AG04450 (cell line): ENCODE data around the gene STX5. TPM values are rescaled to one million over a fixed set of nuclear protein-coding genes. Genes with fewer than 3 reads are reported as not detected.

Experiments used
- CTCF ChIA-PET: fragments of 300-600, 350-600 bp; formaldehyde crosslinking; extraction: SDS; loops from one replicate; lab custom pipeline; 2022; ENCODE audit warnings: antibody characterized with exemption, inconsistent platforms; lab: Charles Lee
- POLR2A ChIA-PET: fragments of 350-600 bp; formaldehyde crosslinking; extraction: SDS; loops from one replicate; lab custom pipeline; 2021; ENCODE audit warnings: antibody characterized with exemption, inconsistent platforms; lab: Yijun Ruan, JAX
- DNase-seq: peaks from one replicate; pipeline ENCODE4 v3.0.0-alpha.2; 2011; ENCODE audit warnings: low read depth, low spot score
- H3K27ac ChIP-seq: one replicate; pipeline ENCODE4 v1.5.1; 2012; ENCODE audit warnings: low read depth, low read length, control low read depth
- H3K27me3 ChIP-seq: one replicate; pipeline ENCODE4 v1.6.0; 2012; ENCODE audit warnings: low read length; ENCODE audit not compliant: control insufficient read depth, insufficient read depth
- H3K4me3 ChIP-seq: 2 replicates; pipeline ENCODE4 v1.5.1; 2011; ENCODE audit warnings: mild to moderate bottlenecking, low read depth, low read length, control low read depth
- H3K9me3 ChIP-seq: 2 replicates; pipeline ENCODE4 v1.5.1; 2012; ENCODE audit warnings: low read length; ENCODE audit not compliant: control insufficient read depth, insufficient read depth
- polyA plus RNA-seq: library from polyadenylated mRNA; depleted of rRNA; stranded (reverse); fragments of >200 nt; gene quantifications from 2 replicates; pipeline ENCODE4 v1.2.3, GENCODE V29; 2011
- TF ChIP-seq, protein P1 (sequence below): IDR thresholded peaks from 2 replicates; pipeline ENCODE4 v1.5.1; 2011; ENCODE audit warnings: low read depth, low read length, control low read depth, inconsistent platforms

The STX5 gene
- polyA plus RNA-seq, 1 experiment = 51.7 TPM

DNA sequence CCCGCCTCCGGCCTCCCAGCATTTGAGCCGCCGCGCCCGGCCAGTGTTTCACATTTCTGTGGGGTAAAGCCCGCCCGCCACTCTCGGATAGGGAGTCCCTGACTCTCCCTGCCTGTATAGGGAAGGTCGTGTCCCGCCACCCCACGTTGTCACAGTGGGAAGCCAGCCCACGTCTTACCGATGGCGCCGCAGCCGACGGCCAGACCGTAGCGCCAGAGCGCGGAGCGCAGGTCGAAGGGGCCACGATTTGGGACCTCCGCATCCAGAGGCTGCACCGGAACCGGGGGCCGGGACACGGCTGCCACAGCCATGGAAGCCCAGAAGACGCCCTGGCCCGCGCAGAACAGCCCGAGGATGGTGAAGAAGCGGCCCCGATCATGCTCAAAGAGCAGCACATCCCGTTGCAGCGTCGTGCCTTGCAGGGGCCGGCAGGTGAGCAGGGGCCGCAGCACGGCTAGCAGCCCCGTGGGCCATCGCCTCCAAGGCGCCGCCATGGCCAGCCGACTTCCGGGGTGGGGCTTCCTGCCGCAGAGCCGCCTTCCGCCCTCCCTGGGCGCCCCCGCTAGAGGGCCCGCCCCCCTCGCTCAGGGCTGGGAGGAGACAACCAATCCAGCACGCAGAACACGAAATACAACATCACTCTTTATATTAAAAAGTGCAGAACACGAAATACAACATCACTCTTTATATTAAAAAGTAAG, 40.2 kb downstream of the STX5 start, which contains the start of gene TMEM223:
TSS of gene TMEM223 (minus strand) at position 506 of the 701 bp plus-strand sequence. CDS start at position 494, 12 bp downstream.
- Histone ChIP-seq H3K9me3 (peaks cover 4% of the 10 kb centered on the region; the same call in 1 of the 2 replicates), H3K27me3 (no peaks in the 10 kb centered on the region), H3K27ac (peak within 1 kb of the TSS; percentile 77), H3K4me3 (peak within 1 kb of the TSS; percentile 92)
- CTCF ChIA-PET = no interaction called here
- DNase-seq = no peak
- POLR2A ChIA-PET = interaction anchor here (1.3 to 1.5 kb wide), 3 partner anchors 49 to 126 kb away, joined by 4 to 7 read pairs (median 4); partner anchors contain the start of genes C11orf98, CSKMT, LBHD1 and UQCC3
- TF ChIP-seq, protein P1, sequence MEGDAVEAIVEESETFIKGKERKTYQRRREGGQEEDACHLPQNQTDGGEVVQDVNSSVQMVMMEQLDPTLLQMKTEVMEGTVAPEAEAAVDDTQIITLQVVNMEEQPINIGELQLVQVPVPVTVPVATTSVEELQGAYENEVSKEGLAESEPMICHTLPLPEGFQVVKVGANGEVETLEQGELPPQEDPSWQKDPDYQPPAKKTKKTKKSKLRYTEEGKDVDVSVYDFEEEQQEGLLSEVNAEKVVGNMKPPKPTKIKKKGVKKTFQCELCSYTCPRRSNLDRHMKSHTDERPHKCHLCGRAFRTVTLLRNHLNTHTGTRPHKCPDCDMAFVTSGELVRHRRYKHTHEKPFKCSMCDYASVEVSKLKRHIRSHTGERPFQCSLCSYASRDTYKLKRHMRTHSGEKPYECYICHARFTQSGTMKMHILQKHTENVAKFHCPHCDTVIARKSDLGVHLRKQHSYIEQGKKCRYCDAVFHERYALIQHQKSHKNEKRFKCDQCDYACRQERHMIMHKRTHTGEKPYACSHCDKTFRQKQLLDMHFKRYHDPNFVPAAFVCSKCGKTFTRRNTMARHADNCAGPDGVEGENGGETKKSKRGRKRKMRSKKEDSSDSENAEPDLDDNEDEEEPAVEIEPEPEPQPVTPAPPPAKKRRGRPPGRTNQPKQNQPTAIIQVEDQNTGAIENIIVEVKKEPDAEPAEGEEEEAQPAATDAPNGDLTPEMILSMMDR = no peak

DNA sequence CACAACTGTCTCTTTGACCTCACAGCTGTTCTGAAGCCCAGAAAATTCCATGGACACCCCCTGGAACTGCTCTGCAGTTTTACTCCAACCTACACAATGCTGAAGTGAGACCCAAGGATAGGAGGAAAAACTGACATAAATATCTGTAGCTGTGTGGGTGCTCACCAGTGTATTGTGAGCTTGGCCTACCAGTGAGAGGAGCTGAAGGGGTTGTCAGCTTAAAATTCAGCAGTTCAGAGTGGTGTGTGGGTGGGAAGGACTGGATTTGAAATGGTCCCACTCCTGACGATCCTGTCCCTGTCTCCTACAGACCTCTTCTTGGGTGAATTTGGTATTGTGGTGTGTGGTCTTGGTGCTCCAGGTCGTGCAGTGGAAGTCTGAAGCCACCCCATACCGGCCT, 42.3 kb downstream of the STX5 start:
- CTCF ChIA-PET = interaction anchor here (0.6 to 1.5 kb wide), 2 partner anchors 76 to 92 kb away, joined by 3 to 6 read pairs; no protein-coding TSS in a partner anchor
- Histone ChIP-seq H3K4me3 (no peak overlapping the region), H3K9me3 (peaks cover 4% of the 10 kb centered on the region; the same call in 1 of the 2 replicates), H3K27me3 (no peaks in the 10 kb centered on the region), H3K27ac (no peak overlapping the region)
- no peak for DNase-seq
- POLR2A ChIA-PET = interaction anchor here (0.6 to 1.3 kb wide), 4 partner anchors 36 to 65 kb away, joined by 3 to 6 read pairs (median 3); partner anchors contain the start of gene ZBTB3
- TF ChIP-seq, protein P1 = no peak

DNA sequence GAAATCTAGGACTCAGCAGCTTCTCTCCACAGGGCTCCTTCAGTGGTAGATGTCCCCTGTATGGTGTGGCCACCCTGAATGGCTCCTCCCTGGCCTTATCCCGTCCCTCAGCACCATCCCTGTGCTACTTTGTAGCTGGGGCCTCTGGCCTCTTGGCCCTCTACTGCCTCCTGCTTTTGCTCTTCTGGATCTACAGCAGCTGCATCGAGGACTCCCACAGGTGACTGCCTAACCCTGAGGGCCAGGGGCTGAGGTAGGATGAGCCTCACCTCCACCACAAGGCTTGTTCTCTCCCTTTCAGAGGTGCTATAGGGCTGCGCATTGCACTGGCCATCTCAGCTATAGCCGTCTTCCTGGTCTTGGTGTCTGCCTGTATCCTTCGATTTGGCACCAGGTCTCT, 42.9 kb downstream of the STX5 start:
- Histone ChIP-seq H3K27ac (no peak overlapping the region), H3K27me3 (no peaks in the 10 kb centered on the region), H3K4me3 (peak overlapping the region; percentile 7; the same call in 1 of the 2 replicates), H3K9me3 (peaks cover 4% of the 10 kb centered on the region; the same call in 1 of the 2 replicates)
- no peak for DNase-seq
- ChIA-PET POLR2A (interaction anchor here (0.6 to 1.3 kb wide), 3 partner anchors 35 to 77 kb away, joined by 3 to 6 read pairs (median 5); partner anchors contain the start of gene ZBTB3), CTCF (interaction anchor here (0.7 to 1.5 kb wide), 2 partner anchors 16 to 93 kb away, joined by 3 to 6 read pairs; partner anchors contain the start of gene NXF1)
- TF ChIP-seq, protein P1 = no peak

DNA sequence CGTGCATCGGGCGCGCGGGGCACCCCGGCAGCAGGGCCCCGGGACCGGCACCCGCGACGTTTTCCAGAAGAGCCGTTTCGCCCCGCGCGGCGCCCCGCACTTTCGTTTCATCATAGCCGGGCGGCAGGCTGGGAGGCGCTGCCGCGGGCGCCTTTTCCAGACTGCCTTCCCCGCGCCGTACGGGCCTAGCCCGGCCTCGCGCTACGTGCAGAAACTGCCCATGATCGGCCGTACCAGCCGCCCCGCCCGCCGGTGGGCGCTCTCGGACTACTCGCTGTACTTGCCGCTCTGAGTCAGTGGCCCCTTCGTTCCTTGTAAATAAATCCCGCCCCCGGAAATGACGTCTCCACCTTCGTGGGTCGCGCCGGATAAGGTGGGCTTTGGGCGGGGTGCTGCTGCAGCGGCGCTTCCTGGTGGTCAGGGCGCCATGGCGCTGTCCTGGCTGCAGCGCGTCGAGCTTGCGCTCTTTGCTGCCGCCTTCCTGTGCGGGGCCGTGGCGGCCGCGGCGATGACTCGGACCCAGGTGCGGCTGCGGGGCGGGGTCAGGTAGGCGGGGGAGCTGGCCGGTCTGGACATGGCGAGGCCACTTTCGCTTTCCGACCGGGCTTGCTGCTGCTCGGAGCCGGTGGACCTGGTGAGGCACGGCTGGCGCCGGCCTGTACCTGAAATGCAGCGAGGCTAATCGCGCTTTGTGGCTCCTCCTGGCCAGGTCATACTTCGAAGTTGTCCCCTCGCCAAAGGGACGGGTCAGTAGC, 44.7 kb downstream of the STX5 start, which contains the start of gene TMEM179B:
TSS of gene TMEM179B (plus strand) at position 398 of the 755 bp plus-strand sequence. CDS start at position 428, 30 bp downstream.
- DNase-seq = peak; percentile 93
- peaks cover 4% of the 10 kb centered on the region; the same call in 1 of the 2 replicates for H3K9me3 ChIP-seq
- ChIA-PET CTCF (interaction anchor here (0.6 to 3.5 kb wide), 43 partner anchors 8 to 1628 kb away, joined by 3 to 40 read pairs (median 6); partner anchors contain the start of genes EEF1G, HNRNPUL2, STX5 and TAF6L), POLR2A (interaction anchor here (0.5 to 2.9 kb wide), 18 partner anchors 12 to 1069 kb away, joined by 3 to 23 read pairs (median 6); partner anchors contain the start of genes C11orf98, CSKMT, HNRNPUL2 and SLC3A2)
- H3K27me3 ChIP-seq = no peaks in the 10 kb centered on the region
- peak within 1 kb of the TSS; percentile 73 for H3K27ac ChIP-seq
- peak within 1 kb of the TSS; percentile 89 for H3K4me3 ChIP-seq
- TF ChIP-seq, protein P1 = peak; percentile 70
